ENCODE data around the gene MAGEC3.

DNA sequence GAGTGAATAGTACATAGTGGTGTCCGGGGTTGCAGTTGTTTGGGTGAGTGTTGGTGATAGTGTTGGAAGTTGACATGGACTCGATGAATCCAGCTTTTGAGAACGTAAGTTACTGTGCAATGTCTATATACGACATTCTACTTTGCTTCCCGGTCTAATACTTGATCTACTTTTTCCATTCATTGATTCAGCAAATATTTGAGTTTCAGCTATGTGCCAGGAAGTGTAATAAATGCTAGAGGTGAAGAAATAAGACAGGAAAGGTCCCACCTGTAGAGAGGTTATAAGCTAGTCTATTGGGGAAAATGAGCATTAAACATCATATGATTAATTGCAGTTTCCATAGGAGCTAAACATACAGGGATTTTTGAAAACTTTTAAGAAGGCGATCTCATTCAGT lies 22.2 kb upstream of the MAGEC3 start:
- TF ChIP-seq EHMT2 (IDR thresholded peaks at IDR 0.05), result no peak
- TF ChIP-seq MYNN (IDR thresholded peaks at IDR 0.05), result no peak
- TF ChIP-seq MYNN (CRISPR knock-in tag; IDR thresholded peaks at IDR 0.05), result no peak
- TF ChIP-seq, protein P1, sequence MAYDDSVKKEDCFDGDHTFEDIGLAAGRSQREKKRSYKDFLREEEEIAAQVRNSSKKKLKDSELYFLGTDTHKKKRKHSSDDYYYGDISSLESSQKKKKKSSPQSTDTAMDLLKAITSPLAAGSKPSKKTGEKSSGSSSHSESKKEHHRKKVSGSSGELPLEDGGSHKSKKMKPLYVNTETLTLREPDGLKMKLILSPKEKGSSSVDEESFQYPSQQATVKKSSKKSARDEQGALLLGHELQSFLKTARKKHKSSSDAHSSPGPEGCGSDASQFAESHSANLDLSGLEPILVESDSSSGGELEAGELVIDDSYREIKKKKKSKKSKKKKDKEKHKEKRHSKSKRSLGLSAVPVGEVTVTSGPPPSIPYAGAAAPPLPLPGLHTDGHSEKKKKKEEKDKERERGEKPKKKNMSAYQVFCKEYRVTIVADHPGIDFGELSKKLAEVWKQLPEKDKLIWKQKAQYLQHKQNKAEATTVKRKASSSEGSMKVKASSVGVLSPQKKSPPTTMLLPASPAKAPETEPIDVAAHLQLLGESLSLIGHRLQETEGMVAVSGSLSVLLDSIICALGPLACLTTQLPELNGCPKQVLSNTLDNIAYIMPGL (CRISPR knock-in tag; IDR thresholded peaks at IDR 0.05), result no peak
- no peak for TF ChIP-seq SNIP1 (IDR thresholded peaks at IDR 0.05; ENCODE audit: low read depth)

All from K562 (cell line).